Superior temporal gyrus (tissue), 1 donor: ENCODE results near the gene RAN.
"Not testable (repeated sequence)": the region's sequence is repeated elsewhere in the genome, so short reads cannot be mapped to it uniquely, and the experiment has no call there.

Experiments
- DNase-seq: peaks from one replicate; pipeline ENCODE4 v3.0.0-alpha.2; 2016; ENCODE audit errors: extremely low spot score

RAN gene

GRCh38 chr12:130849561-130850417 is 22.1 kb upstream of the RAN start:
- no peak for DNase-seq

DNA sequence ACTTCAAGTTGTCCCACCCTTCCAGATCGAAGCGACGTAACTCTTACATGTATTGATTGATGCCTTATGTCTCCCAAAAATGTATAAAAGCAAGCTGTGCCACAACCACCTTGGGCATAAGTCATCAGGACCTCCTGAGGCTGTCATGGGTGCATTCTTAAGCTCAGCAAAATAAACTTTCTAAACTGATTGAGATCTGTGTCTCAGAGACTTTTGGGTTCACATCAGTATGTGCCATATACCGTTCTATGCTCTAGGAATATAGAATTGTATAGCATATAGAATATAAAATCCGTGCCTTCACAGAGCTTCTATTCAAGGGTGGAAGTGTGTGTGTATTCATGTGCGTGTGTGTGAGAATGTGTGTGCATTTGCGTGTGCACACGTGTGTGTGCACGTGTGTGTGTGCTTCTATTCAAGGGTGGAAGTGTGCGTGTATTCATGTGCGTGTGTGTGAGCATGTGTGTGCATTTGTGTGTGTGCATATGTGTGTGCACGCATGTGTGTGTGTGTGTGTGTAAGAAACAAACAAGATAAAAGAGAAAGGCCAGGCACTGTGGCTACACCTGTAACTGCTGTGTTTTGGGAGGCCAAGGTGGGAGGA is 21.3 kb upstream of the RAN start:
- no peak for DNase-seq

DNA sequence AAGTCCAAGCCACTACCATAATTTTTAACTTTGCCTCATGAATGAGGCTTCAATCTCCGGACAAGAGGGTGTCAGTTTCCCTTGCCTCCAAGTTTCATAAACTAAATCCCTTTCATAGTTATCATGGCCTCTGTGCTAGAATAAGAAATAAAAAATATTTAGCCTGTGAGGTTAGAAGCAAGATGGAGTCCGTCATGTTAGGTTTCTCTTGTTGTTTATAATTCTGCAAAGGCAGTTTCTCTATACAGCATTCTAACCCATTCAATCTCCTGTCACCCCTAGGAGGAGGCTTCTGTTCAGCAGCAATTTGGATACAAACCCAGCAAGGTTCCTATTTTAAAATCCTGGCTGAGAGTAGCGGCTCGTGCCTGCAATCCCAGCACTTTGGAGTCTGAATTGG is 15.8 kb upstream of the RAN start:
- no peak for DNase-seq

- DNase-seq, result no peak
Measured at GRCh38 chr12:130858084-130858483, 13.8 kb upstream of the RAN start.

DNA sequence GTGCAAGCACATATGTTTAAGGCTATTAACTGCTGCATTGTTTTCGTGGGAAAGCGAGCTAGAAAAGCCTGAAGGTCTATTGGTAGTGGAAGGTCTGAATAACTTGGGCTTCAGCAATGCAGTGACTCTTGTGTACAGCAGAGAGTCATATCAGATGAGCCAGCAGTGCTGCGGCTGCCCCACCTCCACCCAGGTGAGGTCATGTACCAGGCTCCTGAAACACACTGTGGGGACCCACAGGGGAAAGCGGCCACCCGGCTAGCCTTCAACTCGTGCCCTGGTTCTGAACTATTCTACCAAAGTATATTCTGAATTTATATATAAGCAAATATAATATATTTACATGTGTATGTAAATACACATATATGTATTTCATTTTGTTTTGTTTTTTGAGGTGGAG is 12.7 kb upstream of the RAN start:
- no peak for DNase-seq

GRCh38 chr12:130860311-130860710 is 11.6 kb upstream of the RAN start:
- no peak for DNase-seq

GRCh38 chr12:130862161-130862560 is 9.7 kb upstream of the RAN start:
- no peak for DNase-seq

DNA sequence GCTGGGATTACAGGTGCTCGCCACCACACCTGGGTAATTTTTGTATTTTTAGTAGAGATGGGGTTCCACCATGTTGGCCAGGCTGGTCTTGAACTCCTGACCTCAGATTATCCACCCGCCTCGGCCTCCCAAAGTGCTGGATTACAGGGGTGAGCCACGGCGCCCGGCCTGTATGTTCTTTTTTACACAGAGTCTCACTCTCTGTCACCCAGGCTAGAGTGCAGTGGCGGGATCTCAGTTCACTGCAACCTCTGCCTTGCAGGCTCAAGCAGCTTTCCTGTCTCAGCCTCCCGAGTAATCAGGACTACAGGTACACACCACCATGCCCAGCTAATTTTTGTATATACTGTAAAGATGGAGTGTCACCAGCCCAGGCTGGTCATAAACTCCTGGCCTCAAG is 9.1 kb upstream of the RAN start:
- DNase-seq, result not testable (repeated sequence)

GRCh38 chr12:130863298-130863697 is 8.6 kb upstream of the RAN start:
- DNase-seq, result no peak

DNA sequence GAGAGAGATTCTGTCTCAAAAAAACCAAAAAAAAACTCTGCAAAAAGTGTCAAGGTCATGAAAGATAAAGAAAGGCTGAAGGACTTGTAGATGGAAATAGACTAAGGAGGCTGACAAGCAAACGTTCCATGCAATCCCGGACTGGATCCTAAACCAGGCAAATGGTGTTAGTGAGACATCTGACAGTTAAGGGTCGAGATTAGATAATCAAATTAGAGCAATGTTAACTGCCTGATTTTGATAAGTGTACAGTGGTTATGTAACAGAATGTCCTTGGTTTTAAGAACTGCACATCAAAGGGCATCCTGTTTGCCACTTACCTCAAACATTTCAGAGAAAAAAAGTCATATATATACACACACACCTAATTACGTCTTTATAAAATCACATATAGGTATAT is 3.5 kb upstream of the RAN start:
- no peak for DNase-seq

DNA sequence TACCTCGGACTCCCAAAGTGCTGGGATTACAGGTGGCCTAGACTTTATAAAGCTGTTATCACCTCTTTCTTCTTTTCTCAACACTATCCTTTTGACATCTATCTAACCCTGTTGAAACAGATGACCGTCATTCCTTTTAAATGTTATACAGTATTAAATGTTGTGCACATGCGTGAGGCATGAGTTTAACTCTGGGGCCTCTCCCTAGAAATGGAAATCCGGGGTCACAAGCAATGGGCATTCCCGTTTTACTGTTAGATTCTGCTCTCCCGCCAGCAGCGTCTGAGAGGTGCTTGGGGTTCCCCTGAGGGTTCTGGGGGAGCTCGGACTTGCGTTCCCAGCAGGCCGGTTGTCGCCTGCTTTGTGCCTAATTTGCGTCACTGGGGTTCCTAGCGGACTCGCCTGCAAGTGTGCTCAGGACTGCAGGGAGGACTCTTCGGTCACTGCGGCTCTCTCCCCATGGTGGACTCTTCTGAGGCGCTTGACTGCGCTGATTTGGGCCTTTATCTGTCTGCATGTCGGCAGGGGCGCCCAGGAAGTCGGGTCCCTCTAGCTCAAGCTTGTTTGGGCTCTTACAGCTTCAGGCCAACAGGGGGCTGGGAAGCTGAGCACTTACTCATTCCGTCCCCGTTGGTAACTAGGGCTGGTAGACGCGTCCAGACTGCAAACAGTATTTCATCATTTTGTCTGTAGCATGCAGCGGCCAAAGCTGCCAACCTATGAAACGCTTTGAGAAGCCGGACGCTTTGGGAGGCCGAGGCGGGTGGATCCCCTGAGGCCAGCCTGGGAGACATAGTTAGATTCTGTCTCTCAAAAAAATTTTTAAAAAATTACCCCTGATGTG is 1.2 kb upstream of the RAN start:
- DNase-seq, result peak; percentile 64

DNA sequence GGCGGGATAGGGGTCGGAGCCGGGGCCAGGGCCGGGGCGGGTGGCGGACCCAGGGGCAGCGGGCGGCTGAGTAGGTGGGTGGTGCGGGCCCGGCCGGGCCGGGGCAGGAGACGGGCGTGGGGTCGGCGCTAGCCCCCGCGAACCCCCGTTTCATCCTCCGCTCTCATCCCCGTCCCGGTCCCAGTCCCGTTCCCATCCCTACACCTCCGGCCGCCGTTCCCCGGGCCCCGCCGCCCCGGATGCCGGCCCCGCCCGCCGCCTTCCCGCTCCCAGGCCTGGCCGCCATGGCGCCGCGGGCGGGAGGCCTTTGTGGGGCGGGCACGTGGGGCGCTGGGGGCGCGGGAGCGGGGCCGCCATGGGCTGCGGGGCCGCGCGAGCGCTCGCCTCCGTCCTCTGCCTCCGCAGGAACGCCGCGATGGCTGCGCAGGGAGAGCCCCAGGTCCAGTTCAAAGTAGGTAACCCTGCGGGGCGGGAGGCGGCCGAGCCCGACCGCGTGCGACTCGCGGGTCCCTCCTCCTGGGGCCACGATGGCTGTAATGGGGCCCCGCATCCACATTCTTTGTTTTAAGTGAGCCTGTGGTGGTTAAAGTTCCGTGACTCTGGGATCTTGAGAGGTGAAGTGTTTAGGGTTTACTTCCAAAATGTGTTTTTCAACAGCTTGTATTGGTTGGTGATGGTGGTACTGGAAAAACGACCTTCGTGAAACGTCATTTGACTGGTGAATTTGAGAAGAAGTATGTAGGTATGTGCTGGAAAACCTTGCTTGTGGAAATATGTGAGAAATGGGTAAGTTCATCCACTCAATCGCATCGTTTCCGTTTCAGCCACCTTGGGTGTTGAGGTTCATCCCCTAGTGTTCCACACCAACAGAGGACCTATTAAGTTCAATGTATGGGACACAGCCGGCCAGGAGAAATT is 572 bp downstream of the RAN start:
- no peak for DNase-seq

DNA sequence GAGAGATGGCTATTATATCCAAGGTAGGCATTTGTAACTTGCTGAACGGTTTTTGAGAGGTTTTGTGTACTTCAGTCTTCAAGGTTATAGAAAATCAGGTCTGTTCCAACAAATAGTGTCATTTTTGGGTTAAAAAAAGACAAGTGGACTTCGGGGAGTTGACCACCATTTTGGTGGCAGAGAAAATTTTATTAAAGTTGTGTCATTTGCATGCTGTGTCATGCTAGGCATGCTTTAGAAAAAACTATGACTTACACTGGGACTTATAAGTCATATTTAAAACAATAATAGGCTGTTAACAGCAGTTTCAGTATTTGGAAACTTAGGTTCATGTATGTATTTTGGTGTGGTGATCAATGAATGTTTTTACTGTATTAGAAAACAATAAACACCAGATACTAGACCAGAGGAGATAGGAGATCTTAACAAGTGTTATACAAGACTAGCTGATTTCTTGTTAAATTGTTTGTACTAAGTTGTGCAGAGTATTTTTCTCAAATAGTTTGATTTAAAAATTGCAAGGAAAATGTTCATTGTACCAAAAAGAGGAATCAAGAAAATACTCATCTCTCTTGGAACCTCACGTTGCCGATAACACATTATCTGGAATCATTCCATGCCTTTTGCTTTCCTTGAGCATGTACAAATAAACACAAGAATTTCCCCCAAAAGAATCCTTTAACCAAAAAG is 1.4 kb downstream of the RAN start:
- DNase-seq, result no peak

DNA sequence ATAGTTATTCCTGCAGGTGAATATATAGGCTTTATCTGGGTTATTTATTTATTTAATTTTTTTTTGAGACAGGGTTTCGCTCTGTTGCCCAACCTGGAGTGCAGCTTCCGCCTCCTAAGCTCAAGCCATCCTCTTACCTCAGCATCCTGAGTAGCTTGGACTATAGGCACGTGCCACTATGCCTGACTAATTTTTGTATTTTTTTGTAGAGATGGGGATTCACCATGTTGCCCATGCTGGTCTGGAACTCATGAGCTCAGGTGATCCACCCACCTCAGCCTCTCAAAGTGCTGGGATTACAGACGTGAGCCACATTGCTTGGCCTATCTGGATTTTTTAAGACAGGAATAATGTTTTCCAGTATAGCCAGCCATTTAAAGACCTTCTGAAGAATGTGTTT is 2.0 kb downstream of the RAN start:
- DNase-seq, result no peak

DNA sequence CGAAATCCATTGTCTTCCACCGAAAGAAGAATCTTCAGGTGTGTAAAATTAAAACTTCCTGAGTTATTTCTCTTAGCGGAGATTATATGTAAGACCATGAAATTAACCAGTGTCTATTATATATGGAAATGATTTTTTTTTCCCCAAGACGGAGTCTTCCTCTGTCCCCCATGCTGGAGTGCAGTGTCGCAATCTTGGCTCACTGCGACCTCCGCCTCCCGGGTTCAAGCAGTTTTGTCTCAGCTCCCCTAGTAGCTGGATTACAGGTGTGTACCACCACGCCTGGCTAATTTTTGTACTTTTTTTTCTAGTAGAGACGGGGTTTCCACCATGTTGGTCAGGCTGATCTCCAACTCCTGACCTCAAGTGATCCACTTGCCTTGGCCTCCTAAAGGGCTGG is 2.8 kb downstream of the RAN start:
- no peak for DNase-seq

- no peak for DNase-seq
Measured at GRCh38 chr12:130875193-130875592, 3.3 kb downstream of the RAN start.

DNA sequence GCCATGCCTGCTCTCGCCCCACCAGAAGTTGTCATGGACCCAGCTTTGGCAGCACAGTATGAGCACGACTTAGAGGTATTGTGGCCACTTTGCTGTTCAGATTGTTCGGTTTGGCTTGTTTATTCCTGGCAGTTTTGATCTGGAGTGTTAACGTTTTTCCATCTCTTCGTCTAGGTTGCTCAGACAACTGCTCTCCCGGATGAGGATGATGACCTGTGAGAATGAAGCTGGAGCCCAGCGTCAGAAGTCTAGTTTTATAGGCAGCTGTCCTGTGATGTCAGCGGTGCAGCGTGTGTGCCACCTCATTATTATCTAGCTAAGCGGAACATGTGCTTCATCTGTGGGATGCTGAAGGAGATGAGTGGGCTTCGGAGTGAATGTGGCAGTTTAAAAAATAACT is 3.8 kb downstream of the RAN start:
- not testable (repeated sequence) for DNase-seq

GRCh38 chr12:130876297-130876696 is 4.4 kb downstream of the RAN start:
- no peak for DNase-seq

- no peak for DNase-seq
Measured at GRCh38 chr12:130876758-130877157, 4.9 kb downstream of the RAN start.

- DNase-seq, result no peak
Measured at GRCh38 chr12:130877333-130877732, 5.5 kb downstream of the RAN start.
